Measurements from ENCODE around the gene MS4A3.

GRCh38 chr11:60078745-60079144, 22.3 kb downstream of the MS4A3 start:
- TF ChIP-seq NFIC (IDR thresholded peaks at IDR 0.05; ENCODE audit: low read depth, low read length) = no peak
- no peak for TF ChIP-seq CTCF (IDR thresholded peaks at IDR 0.05 in 2 of 3, conservative IDR thresholded peaks at IDR 0.05 in 1 of 3; ENCODE audit: control insufficient read depth in 2 of 3, extremely low read depth in 1 of 3, insufficient read depth in 1 of 3, low read depth in 3 of 3, low read length in 3 of 3)
- no peak for TF ChIP-seq SP1 (IDR thresholded peaks at IDR 0.05; ENCODE audit: low read depth, low read length)
- no peak for TF ChIP-seq ZNF217 (IDR thresholded peaks at IDR 0.05)
- no peak for TF ChIP-seq SRF (IDR thresholded peaks at IDR 0.05; ENCODE audit: low read depth in 2 of 2, low read length in 2 of 2)
- TF ChIP-seq KDM1A (IDR thresholded peaks at IDR 0.05; ENCODE audit: borderline replicate concordance) = no peak
- no peak for TF ChIP-seq POLR2AphosphoS5 (IDR thresholded peaks at IDR 0.05; ENCODE audit: low read length)
- no peak for TF ChIP-seq HCFC1 (IDR thresholded peaks at IDR 0.05; ENCODE audit: low read length)
- no peak for TF ChIP-seq ZNF274 (IDR thresholded peaks at IDR 0.05; ENCODE audit: insufficient read depth, insufficient read length)
- no peak for TF ChIP-seq USF1 (IDR thresholded peaks at IDR 0.05; ENCODE audit: borderline replicate concordance, extremely low read length, insufficient read depth, low read depth, low read length)
- TF ChIP-seq REST (IDR thresholded peaks at IDR 0.05; ENCODE audit: low read depth, low read length) = no peak
- TF ChIP-seq NFYB (IDR thresholded peaks at IDR 0.05; ENCODE audit: insufficient read depth, low read depth, low read length) = no peak
- TF ChIP-seq EED (IDR thresholded peaks at IDR 0.05; ENCODE audit: low read depth) = no peak
- TF ChIP-seq EP300 (IDR thresholded peaks at IDR 0.05; ENCODE audit: borderline replicate concordance in 1 of 2, control insufficient read depth in 1 of 2, low read depth in 2 of 2, low read length in 2 of 2) = no peak

Measured in GM12878 (cell line).